ENCODE measurements around the gene TRIM27. TPM values are rescaled to one million over a fixed set of nuclear protein-coding genes. Genes with fewer than 3 reads are reported as not detected.
"Not testable (repeated sequence)": the region's sequence is repeated elsewhere in the genome, so short reads cannot be mapped to it uniquely, and the experiment has no call there.

TRIM27 gene
- total RNA-seq, 8 experiments from 2014 or later: 46.3 to 71.8 (median 57.7) TPM

GRCh38 chr6:28880519-28880893 is 43.3 kb downstream of the TRIM27 start:
- Histone ChIP-seq H3K4me3 (peak overlapping the region; percentile 31 to 46 (median 41)), H3K4me1 (replicated peaks in 1 of 2) (no peaks in the 10 kb centered on the region), H3K27ac (no peak overlapping the region)
- WGBS, 10 experiments: 13 to 92% (median 65%) methylated on average over 2 to 7 of the region's 7 CpGs; no CpG with 5 or more reads in 3 of the 10 experiments
- ATAC-seq (replicated peaks in 6 of 8): peak in 2 of 8 experiments; percentile 4 to 55
- in situ Hi-C loops (cut with MboI; ENCODE audit: low pct_unique_long_range_greater_than_20kb in 2 of 9, low sequenced_read_pairs in 9 of 9, unreplicated experiment in 9 of 9): no loop called here

DNA sequence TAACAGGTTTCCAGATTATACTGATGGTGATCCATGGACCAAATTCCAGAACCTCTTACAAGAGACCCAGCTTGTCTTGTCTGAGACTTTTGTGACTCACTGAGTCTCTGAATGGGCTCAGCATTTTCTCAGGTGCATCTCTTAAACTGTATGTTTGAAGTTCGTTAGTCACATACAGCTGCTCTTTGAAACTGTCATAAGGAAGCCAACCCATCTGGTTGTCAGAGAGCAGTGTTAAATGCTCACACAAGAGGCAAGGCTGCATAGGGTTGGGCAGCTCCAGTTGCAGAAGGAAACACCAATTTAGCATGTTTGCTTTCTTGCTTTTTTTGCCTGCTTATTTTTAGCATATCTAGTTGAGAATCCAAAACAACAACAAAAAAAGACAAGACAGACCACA is 47.1 kb downstream of the TRIM27 start:
- no peak overlapping the region for H3K4me3 ChIP-seq
- 0 to 88% (median 43%) methylated on average over 1 of the region's 1 CpG; no CpG with 5 or more reads in 3 of the 10 experiments for WGBS, 10 experiments
- in situ Hi-C loops (cut with MboI; ENCODE audit: low pct_unique_long_range_greater_than_20kb in 2 of 9, low sequenced_read_pairs in 9 of 9, unreplicated experiment in 9 of 9): no loop called here
- ATAC-seq (replicated peaks in 6 of 8): no peak
- H3K4me1 ChIP-seq (replicated peaks in 1 of 2): no peaks in the 10 kb centered on the region
- no peak overlapping the region for H3K27ac ChIP-seq

- no peak for ATAC-seq (replicated peaks in 6 of 8)
- H3K4me1 ChIP-seq (replicated peaks in 1 of 2): no peaks in the 10 kb centered on the region
- no peak overlapping the region for H3K4me3 ChIP-seq
- in situ Hi-C loops (cut with MboI; ENCODE audit: low pct_unique_long_range_greater_than_20kb in 2 of 9, low sequenced_read_pairs in 9 of 9, unreplicated experiment in 9 of 9): no loop called here
- WGBS, 10 experiments: 31 to 79% (median 57%) methylated on average over 1 to 5 of the region's 6 CpGs; no CpG with 5 or more reads in 1 of the 10 experiments
- no peak overlapping the region for H3K27ac ChIP-seq
Observed at GRCh38 chr6:28875191-28875747, 48.5 kb downstream of the TRIM27 start.

DNA sequence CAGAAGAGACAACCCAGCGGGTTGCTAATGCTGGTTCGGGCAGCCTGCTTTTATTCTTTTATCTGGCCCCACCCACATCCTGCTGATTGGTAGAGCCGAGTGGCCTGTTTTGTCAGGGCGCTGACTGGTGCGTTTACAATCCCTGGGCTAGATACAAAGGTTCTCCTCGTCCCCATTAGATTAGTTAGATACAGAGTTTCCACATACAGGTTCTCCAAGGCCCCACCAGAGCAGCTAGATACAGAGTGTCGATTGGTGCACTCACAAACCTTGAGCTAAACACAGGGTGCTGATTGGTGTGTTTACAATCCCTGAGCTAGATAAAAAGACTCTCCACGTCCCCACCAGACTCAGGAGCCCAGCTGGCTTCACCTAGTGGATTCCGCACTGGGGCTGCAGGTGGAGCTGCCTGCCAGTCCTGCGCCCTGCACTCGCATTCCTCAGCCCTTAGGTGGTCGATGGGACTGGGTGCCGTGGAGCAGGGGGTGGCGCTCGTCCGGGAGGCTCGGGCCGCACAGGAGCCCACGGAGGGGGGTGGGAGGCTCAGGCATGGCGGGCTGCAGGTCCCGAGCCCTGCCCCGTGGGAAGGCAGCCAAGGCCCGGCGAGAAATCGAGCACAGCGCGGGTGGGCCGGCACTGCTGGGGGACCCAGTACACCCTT is 51.5 kb downstream of the TRIM27 start:
- in situ Hi-C loops (cut with MboI; ENCODE audit: low pct_unique_long_range_greater_than_20kb in 2 of 9, low sequenced_read_pairs in 9 of 9, unreplicated experiment in 9 of 9); H3K4me3 ChIP-seq; ATAC-seq (replicated peaks in 6 of 8); H3K4me1 ChIP-seq (replicated peaks in 1 of 2); H3K27ac ChIP-seq: not testable (repeated sequence)
- WGBS, 10 experiments: 79 to 100% (median 85%) methylated on average over 1 to 7 of the region's 28 CpGs; no CpG with 5 or more reads in 5 of the 10 experiments

DNA sequence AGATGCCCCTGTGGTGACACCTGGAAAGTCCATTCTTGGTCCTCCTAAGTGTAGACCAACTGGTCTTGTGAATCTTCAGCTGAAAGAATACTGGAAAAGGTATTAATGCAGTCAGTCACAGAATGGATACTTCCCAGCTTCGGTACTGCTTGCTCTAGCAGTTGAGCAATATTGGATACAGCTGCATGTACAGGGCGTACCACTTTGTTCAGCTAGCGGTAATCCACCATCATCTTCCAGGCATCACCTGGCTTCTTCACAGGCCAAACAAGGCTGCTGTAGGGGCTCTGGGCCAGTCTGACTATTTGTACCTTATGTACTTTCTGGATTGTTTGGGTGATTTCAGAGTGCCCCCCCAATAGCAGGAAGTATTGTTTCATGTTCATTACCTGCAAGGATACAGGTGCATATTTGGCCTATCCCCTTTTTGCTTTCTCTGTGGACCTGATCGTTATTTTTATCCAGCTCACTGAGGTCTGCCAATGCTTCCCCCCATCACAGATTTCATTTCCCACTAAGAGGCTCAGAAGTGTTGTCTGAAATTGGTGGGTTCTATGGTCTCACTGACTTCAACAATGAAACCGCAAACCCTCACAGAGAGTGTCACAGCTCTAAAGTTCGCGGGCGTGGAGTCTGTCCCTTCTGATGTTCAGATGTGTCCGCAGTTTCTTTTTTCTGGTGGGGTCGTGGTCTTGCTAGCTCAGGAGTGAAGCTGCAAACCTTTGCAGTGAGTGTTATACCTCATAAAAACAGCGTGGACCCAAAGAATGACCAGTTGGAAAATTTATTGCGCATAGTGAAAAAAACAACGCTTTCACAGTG is 52.2 kb downstream of the TRIM27 start:
- WGBS, 10 experiments: 69 to 100% (median 87%) methylated on average over 3 to 13 of the region's 13 CpGs; no CpG with 5 or more reads in 3 of the 10 experiments

DNA sequence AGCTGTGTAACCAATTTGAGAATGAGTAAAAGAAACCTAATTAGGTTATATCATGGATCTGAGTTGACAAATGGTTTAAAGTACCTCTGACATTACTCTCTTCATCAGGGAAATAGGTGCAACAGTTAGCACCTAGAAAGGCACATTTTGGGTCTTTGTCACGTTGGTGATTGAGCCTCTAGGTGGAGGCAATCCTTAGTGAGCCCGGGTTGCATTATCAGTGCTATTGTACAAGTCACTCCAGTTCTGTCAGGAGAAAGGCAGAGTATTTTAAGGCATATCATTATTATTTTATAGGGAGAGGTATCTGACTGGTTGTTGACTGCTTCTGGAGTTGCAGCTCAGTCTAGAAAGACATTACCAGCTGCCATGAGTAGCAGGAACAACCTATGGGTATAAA is 54.9 kb downstream of the TRIM27 start:
- ATAC-seq (replicated peaks in 6 of 8): no peak
- Histone ChIP-seq H3K4me1 (replicated peaks in 1 of 2) (peaks cover 6 to 8% of the 10 kb centered on the region in 2 donors), H3K4me3 (no peak overlapping the region), H3K27ac (no peak overlapping the region)
- WGBS, 10 experiments: 25 to 90% (median 67%) methylated on average over 1 to 2 of the region's 2 CpGs; no CpG with 5 or more reads in 1 of the 10 experiments
- in situ Hi-C loops (cut with MboI; ENCODE audit: low pct_unique_long_range_greater_than_20kb in 2 of 9, low sequenced_read_pairs in 9 of 9, unreplicated experiment in 9 of 9): no loop called here

More for the DNA sequence above, 52.2 kb downstream of the TRIM27 start:
- peaks cover 4% of the 10 kb centered on the region in 2 donors for H3K4me1 ChIP-seq (replicated peaks in 1 of 2)
- in situ Hi-C loops (cut with MboI; ENCODE audit: low pct_unique_long_range_greater_than_20kb in 2 of 9, low sequenced_read_pairs in 9 of 9, unreplicated experiment in 9 of 9): no loop called here
- no peak for ATAC-seq (replicated peaks in 6 of 8)
- no peak overlapping the region for H3K4me3 ChIP-seq
- H3K27ac ChIP-seq: no peak overlapping the region

- Histone ChIP-seq H3K4me1 (replicated peaks in 1 of 2) (peaks cover 6 to 8% of the 10 kb centered on the region in 2 donors), H3K4me3 (peak overlapping the region; percentile 43 to 66 (median 54)), H3K27ac (peak overlapping the region; percentile 82 to 85)
- peak; percentile 6 to 69 (median 55) for ATAC-seq (replicated peaks in 6 of 8)
- whole genome bisulfite sequencing, 10 experiments: 5 to 45% (median 22%) methylated on average over 2 to 3 of the region's 5 CpGs; no CpG with 5 or more reads in 6 of the 10 experiments
- in situ Hi-C loops (cut with MboI; ENCODE audit: low pct_unique_long_range_greater_than_20kb in 2 of 9, low sequenced_read_pairs in 9 of 9, unreplicated experiment in 9 of 9): no loop called here
Observed at GRCh38 chr6:28867086-28867409, 56.7 kb downstream of the TRIM27 start.

GRCh38 chr6:28866205-28867085 is 57.3 kb downstream of the TRIM27 start:
- H3K4me1 ChIP-seq (replicated peaks in 1 of 2); in situ Hi-C loops (cut with MboI; ENCODE audit: low pct_unique_long_range_greater_than_20kb in 2 of 9, low sequenced_read_pairs in 9 of 9, unreplicated experiment in 9 of 9): not testable (repeated sequence)
- peak overlapping the region; percentile 43 to 66 (median 54) for H3K4me3 ChIP-seq
- WGBS, 10 experiments: 0 to 39% (median 17%) methylated on average over 2 to 17 of the region's 60 CpGs; no CpG with 5 or more reads in 4 of the 10 experiments
- peak in 7 of 8 experiments; percentile 46 to 75 (median 72) for ATAC-seq (replicated peaks in 6 of 8)
- peak overlapping the region; percentile 82 to 85 for H3K27ac ChIP-seq

GRCh38 chr6:28865401-28866204 is 58.2 kb downstream of the TRIM27 start:
- 72 to 100% (median 93%) methylated on average over 3 to 23 of the region's 25 CpGs; no CpG with 5 or more reads in 1 of the 10 experiments for WGBS, 10 experiments
- H3K27ac ChIP-seq: no peak overlapping the region
- in situ Hi-C loops (cut with MboI; ENCODE audit: low pct_unique_long_range_greater_than_20kb in 2 of 9, low sequenced_read_pairs in 9 of 9, unreplicated experiment in 9 of 9): no loop called here
- ATAC-seq (replicated peaks in 6 of 8): peak in 1 of 8 experiments; percentile 2
- H3K4me3 ChIP-seq: peak overlapping the region; percentile 43 to 66 (median 54)
- peaks cover 6 to 8% of the 10 kb centered on the region in 2 donors for H3K4me1 ChIP-seq (replicated peaks in 1 of 2)

DNA sequence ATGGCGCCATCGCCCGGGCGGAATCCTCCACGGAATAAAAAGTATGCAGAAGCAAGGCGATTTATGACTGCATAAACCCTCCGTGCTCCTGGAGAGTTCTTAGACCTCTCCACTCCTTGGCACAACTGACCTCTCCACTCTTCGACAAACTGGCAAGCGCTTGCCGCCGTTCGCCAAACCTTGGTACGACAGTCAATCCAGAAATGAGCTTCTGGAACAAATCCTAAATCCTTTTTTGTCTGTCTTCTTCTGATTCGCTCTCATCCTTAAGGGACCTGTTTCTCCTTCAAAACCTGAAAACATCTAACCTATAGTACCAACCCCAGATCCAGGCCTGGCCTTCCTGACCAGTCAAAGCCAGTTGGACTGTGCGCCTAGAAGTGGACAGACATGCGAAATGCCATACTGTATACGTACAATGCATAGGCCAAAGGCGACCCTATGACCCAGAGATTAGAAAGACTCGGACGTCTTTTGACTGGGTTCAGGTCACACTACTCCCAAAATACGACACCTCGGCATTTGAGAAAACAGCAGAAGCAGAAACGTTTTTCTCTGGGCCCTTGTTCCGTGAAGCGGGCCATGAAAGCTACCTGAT is 59.4 kb downstream of the TRIM27 start:
- H3K27ac ChIP-seq: peak overlapping the region in 1 of 2 donors; percentile 71
- peak overlapping the region; percentile 45 to 89 (median 65) for H3K4me3 ChIP-seq
- 19 to 70% (median 47%) methylated on average over 9 to 23 of the region's 25 CpGs; no CpG with 5 or more reads in 1 of the 10 experiments for WGBS, 10 experiments
- no peak for ATAC-seq (replicated peaks in 6 of 8)
- peaks cover 6 to 8% of the 10 kb centered on the region in 2 donors for H3K4me1 ChIP-seq (replicated peaks in 1 of 2)
- in situ Hi-C loops (cut with MboI; ENCODE audit: low pct_unique_long_range_greater_than_20kb in 2 of 9, low sequenced_read_pairs in 9 of 9, unreplicated experiment in 9 of 9): no loop called here

GRCh38 chr6:28863604-28864325 is 60.0 kb downstream of the TRIM27 start:
- Histone ChIP-seq H3K4me1 (replicated peaks in 1 of 2) (peaks cover 6 to 8% of the 10 kb centered on the region in 2 donors), H3K4me3 (peak overlapping the region; percentile 45 to 89 (median 65)), H3K27ac (peak overlapping the region; percentile 26 to 71)
- WGBS, 10 experiments: 0 to 4% (median 1%) methylated on average over 1 to 37 of the region's 47 CpGs; no CpG with 5 or more reads in 1 of the 10 experiments
- ATAC-seq (replicated peaks in 6 of 8): peak; percentile 44 to 91 (median 66)
- in situ Hi-C loops (cut with MboI; ENCODE audit: low pct_unique_long_range_greater_than_20kb in 2 of 9, low sequenced_read_pairs in 9 of 9, unreplicated experiment in 9 of 9): no loop called here

Measured in motor neuron (in vitro differentiated cells).